Activated CD4-positive, alpha-beta memory T cell treated with anti-CD3 and anti-CD28 coated beads, Interleukin-2, amount 10 ng/mL, durations not matched to agents 7 days and 5 days (primary cell): ENCODE data around the gene LRRC63. TPM values are rescaled to one million over a fixed set of nuclear protein-coding genes. Genes with fewer than 3 reads are reported as not detected.
"Not testable (repeated sequence)": the region's sequence is repeated elsewhere in the genome, so short reads cannot be mapped to it uniquely, and the experiment has no call there.

Experiments used
- CTCF ChIA-PET: fragments of 350-600 bp; sonication (Branson Sonifier 250); formaldehyde crosslinking; loops from one replicate; lab custom pipeline; 2021; ENCODE audit warnings: antibody characterized with exemption, inconsistent platforms; lab: Charles Lee
- POLR2A ChIA-PET: fragments of 350-600 bp; sonication (Branson Sonifier 250); formaldehyde crosslinking; loops from one replicate; lab custom pipeline; 2021; ENCODE audit warnings: antibody characterized with exemption; lab: Charles Lee
- DNase-seq: peaks from one replicate; pipeline ENCODE4 v3.0.0-alpha.2; 2020
- H3K27ac Mint-ChIP-seq: one replicate; pipeline ENCODE4 v1.8.0; 2021; ENCODE audit warnings: mild to moderate bottlenecking, mixed read lengths
- H3K27me3 Mint-ChIP-seq: one replicate; pipeline ENCODE4 v1.8.0; 2021; ENCODE audit warnings: mixed read lengths
- H3K36me3 Mint-ChIP-seq: one replicate; pipeline ENCODE4 v1.8.0; 2021; ENCODE audit warnings: low read depth, mixed read lengths
- H3K4me1 Mint-ChIP-seq: one replicate; pipeline ENCODE4 v1.8.0; 2021; ENCODE audit warnings: mixed read lengths
- H3K4me3 Mint-ChIP-seq: one replicate; pipeline ENCODE4 v1.8.0; 2021; ENCODE audit warnings: mild to moderate bottlenecking, mixed read lengths
- H3K9me3 Mint-ChIP-seq: one replicate; pipeline ENCODE4 v1.8.0; 2021; ENCODE audit warnings: mixed read lengths
- total RNA-seq, 2 experiments: library from RNA; stranded (reverse); gene quantifications; one replicate each; pipeline ENCODE4 v1.2.3, GENCODE V29; 2021

Gene LRRC63
- total RNA-seq, 2 experiments from 2014 or later, result 0.83 to 1.1 TPM

DNA sequence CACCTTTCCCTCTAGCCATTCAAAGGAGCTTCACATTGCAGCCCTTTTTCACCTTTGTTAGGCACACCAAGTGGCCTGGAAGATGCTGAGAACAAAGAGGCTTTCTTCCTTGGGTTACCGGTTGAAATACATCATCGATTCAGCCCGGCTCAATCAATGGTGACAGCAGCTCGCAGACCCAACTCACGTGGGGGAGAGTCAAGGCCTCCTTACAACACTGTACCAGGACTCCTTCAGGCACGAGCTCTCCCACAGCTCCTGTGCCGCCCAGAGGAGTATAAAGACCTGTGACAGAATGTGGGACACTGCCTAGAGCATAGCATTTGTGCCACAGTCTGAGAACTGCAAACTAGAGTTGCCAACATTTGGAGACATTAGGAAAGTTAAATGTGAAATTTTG lies 3.9 kb upstream of the LRRC63 start:
- Mint-ChIP-seq H3K27ac (no peak overlapping the region), H3K27me3 (no peaks in the 10 kb centered on the region), H3K4me3 (no peak overlapping the region), H3K4me1 (peaks cover 42% of the 10 kb centered on the region), H3K36me3 (peaks cover 7% of the 10 kb centered on the region), H3K9me3 (no peaks in the 10 kb centered on the region)
- ChIA-PET CTCF (no interaction called here), POLR2A (interaction anchor here (1.3 kb wide), 1 partner anchor 26 kb away, joined by 7 read pairs; the partner anchor contains the start of gene LCP1)
- no peak for DNase-seq

DNA sequence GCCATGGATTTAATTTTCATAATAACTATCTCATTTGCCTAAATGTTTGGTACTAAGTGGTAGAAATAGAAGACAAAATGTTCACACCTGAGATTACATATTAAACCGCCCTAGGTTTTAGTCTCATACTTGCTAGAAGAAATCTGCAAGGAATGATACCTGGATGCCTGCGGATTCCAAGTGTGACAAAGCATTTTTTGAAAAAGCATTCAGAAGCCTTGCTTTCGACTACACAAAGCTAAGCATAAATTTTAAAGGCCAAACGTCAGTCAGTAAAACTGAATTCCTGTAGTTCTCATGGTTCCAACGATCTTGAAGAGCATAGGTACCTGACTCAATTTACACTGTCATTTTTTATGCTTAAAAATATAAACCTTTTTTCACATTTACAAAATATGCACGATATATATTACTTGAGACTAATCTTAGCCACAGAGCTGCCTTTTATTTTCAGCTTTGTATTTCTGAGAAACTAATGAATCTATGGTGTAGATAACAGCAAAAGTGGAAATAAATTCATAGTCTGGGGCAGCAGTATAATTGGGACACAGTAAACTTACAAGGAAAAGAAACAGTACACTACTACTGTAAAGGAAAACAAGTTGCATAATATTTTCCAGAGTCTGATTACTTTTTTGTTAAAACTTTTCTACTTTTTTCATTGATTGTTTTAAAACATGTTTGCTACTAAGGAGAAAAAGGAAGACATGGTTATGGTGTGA lies 1.2 kb upstream of the LRRC63 start:
- Mint-ChIP-seq H3K9me3 (peaks cover 2% of the 10 kb centered on the region), H3K4me1 (peaks cover 39% of the 10 kb centered on the region), H3K4me3 (peak overlapping the region; percentile 93), H3K27me3 (no peaks in the 10 kb centered on the region), H3K27ac (peak overlapping the region; percentile 87), H3K36me3 (peaks cover 9% of the 10 kb centered on the region)
- ChIA-PET POLR2A (interaction anchor here (0.7 to 2.3 kb wide), 15 partner anchors 8 to 158 kb away, joined by 3 to 23 read pairs (median 6); partner anchors contain the start of genes LCP1 and ZC3H13), CTCF (interaction anchor here (0.6 to 2.0 kb wide), 11 partner anchors 8 to 846 kb away, joined by 3 to 8 read pairs (median 5); no protein-coding TSS in a partner anchor)
- DNase-seq, result no peak

DNA sequence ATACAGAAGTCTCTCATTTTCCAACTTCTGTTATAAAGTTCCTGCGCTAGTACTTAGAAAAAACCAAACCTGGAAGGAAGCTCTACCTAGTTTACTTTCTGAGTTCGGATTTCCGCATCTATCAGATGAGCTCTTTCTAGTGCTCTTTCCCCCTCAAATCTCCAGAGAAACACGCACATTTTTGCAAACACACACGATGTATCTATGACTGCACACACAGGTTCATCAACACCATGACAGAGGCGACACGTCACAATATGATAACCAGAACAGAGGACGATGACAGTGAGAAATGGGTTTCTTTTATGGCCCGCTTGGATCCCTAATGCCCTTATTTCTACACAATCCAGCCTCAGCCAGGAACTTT lies 629 bp upstream of the LRRC63 start:
- H3K27ac Mint-ChIP-seq, result peak overlapping the region; percentile 87
- POLR2A ChIA-PET, result interaction anchor here (0.7 to 2.3 kb wide), 14 partner anchors 9 to 159 kb away, joined by 3 to 23 read pairs (median 6); partner anchors contain the start of genes LCP1 and ZC3H13
- H3K4me1 Mint-ChIP-seq, result peaks cover 33% of the 10 kb centered on the region
- CTCF ChIA-PET, result interaction anchor here (0.6 to 2.0 kb wide), 11 partner anchors 8 to 846 kb away, joined by 3 to 8 read pairs (median 5); no protein-coding TSS in a partner anchor
- peaks cover 9% of the 10 kb centered on the region for H3K36me3 Mint-ChIP-seq
- H3K9me3 Mint-ChIP-seq, result peaks cover 3% of the 10 kb centered on the region
- peak; percentile 44 for DNase-seq
- peak overlapping the region; percentile 93 for H3K4me3 Mint-ChIP-seq
- H3K27me3 Mint-ChIP-seq, result no peaks in the 10 kb centered on the region

DNA sequence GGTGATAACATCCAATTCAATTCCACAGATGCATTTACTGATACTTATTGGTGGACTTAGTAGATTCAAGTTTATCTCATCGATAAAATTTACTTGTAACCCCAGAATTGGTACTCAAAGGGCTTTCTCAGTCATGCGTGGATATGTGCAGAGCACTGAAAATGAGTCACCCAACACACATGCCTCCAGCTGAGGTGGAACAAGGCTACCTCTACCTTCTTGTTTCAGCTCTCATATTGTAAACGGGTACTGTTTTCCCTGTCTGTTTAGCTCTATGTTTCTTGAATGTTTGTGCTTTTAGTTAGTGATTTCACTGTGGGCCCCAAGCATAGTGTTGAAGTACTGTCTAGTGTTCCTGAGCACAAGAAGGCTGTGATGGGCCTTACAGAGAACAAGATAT lies 1.5 kb downstream of the LRRC63 start:
- Mint-ChIP-seq H3K27me3 (peaks cover 8% of the 10 kb centered on the region), H3K36me3 (peaks cover 21% of the 10 kb centered on the region), H3K9me3 (peaks cover 10% of the 10 kb centered on the region), H3K27ac (no peak overlapping the region), H3K4me1 (peaks cover 33% of the 10 kb centered on the region), H3K4me3 (no peak overlapping the region)
- ChIA-PET POLR2A (interaction anchor here (1.0 to 1.3 kb wide), 3 partner anchors 11 to 13 kb away, joined by 3 read pairs; no protein-coding TSS in a partner anchor), CTCF (no interaction called here)
- no peak for DNase-seq

DNA sequence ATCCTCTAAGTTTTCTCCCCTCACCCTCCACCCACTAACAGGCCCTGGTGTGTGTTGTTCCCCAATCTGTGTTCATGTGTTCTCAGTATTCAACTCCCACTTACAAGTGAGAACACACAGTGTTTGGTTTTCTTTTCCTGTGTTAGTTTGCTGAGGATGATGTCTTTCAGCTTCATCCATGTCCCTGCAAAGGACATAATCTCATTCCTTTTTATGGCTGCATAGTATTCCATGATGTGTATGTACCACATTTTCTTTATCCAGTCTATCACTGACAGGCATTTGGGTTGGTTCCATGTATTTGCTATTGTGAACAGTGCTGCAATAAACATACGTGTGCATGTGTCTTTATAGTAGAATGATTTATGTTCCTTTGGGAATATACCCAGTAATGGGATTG lies 3.0 kb downstream of the LRRC63 start:
- POLR2A ChIA-PET, DNase-seq, CTCF ChIA-PET, H3K27ac Mint-ChIP-seq, H3K4me3 Mint-ChIP-seq: not testable (repeated sequence)
- H3K27me3 Mint-ChIP-seq, result peaks cover 16% of the 10 kb centered on the region
- H3K4me1 Mint-ChIP-seq, result peaks cover 35% of the 10 kb centered on the region
- H3K36me3 Mint-ChIP-seq, result peaks cover 25% of the 10 kb centered on the region
- H3K9me3 Mint-ChIP-seq, result peaks cover 14% of the 10 kb centered on the region

DNA sequence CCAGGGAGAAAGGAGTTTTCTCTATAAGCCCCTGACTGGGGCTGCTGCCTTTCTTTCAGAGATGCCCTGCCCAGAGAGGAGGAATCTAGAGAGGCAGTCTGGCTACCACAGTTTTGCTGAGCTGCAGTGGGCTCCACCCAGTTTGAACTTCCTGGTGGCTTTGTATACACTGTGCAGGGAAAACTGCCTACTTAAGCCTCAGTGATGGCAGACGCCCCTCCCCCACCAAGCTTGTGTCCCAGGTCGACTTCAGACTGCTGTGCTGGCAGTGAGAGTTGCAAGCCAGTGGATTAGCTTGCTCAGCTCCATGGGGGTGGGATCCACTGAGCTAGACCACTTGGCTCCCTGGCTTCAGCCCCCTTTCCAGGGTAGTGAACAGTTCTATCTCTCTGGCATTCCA lies 8.5 kb downstream of the LRRC63 start:
- H3K27ac Mint-ChIP-seq, H3K4me3 Mint-ChIP-seq: not testable (repeated sequence)
- Mint-ChIP-seq H3K27me3 (peaks cover 16% of the 10 kb centered on the region), H3K9me3 (peaks cover 19% of the 10 kb centered on the region), H3K4me1 (peaks cover 14% of the 10 kb centered on the region), H3K36me3 (peaks cover 17% of the 10 kb centered on the region)
- ChIA-PET POLR2A (interaction anchor here (0.9 to 1.1 kb wide), 3 partner anchors 38 to 168 kb away, joined by 3 to 6 read pairs (median 3); partner anchors contain the start of gene LCP1), CTCF (interaction anchor here (2.3 kb wide), 1 partner anchor 10 kb away, joined by 8 read pairs; no protein-coding TSS in a partner anchor)
- DNase-seq, result peak; percentile 36

DNA sequence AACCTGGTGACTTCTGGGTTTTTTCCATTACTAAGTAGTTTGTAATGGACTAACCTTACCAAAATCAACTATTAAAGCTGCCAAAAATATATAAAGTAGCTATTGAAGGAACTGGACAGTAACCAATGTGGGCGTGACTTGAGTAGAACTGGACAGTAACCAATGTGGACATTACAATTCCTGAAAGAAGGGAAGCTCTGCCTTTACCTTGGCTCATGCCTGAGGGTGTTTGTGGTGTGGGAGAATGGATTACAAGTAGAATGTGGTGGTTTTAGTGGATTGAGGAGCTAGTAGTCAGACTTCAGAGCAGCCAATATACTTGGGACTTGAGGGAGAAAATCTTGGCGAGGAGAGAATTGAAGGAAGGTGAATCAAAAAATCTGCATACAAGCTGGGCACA lies 17.5 kb downstream of the LRRC63 start:
- no peak for DNase-seq
- Mint-ChIP-seq H3K36me3 (peaks cover 9% of the 10 kb centered on the region), H3K27me3 (no peaks in the 10 kb centered on the region), H3K9me3 (peaks cover 12% of the 10 kb centered on the region), H3K4me1 (no peaks in the 10 kb centered on the region), H3K27ac (no peak overlapping the region), H3K4me3 (no peak overlapping the region)
- CTCF ChIA-PET, result interaction anchor here (0.7 kb wide), 1 partner anchor 92 kb away, joined by 3 read pairs; no protein-coding TSS in a partner anchor
- POLR2A ChIA-PET, result interaction anchor here (0.6 kb wide), 1 partner anchor 72 kb away, joined by 3 read pairs; no protein-coding TSS in a partner anchor

DNA sequence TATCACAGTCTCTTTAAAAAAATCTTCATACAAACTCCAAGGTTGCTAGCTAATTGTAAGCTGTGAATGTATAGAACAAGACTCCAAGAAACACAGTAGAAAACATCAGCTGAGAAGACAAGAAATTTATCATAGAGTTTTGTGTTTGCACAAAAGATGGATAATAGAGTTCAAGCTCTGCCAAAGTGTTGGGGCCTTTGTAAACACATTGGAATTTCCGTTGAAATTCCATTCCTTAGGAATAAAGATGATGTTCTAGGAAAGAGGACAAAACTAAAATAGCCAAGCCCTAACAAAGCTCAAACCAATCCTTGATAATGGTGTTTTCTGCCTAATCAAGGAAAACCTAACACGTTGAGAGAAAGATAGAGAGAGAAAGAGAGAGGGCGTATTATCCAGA lies 20.6 kb downstream of the LRRC63 start:
- ChIA-PET POLR2A (no interaction called here), CTCF (no interaction called here)
- H3K27me3 Mint-ChIP-seq, result peaks cover 1% of the 10 kb centered on the region
- no peak overlapping the region for H3K27ac Mint-ChIP-seq
- no peaks in the 10 kb centered on the region for H3K4me1 Mint-ChIP-seq
- no peak overlapping the region for H3K4me3 Mint-ChIP-seq
- H3K9me3 Mint-ChIP-seq, result peaks cover 28% of the 10 kb centered on the region
- H3K36me3 Mint-ChIP-seq, result peaks cover 30% of the 10 kb centered on the region
- no peak for DNase-seq

DNA sequence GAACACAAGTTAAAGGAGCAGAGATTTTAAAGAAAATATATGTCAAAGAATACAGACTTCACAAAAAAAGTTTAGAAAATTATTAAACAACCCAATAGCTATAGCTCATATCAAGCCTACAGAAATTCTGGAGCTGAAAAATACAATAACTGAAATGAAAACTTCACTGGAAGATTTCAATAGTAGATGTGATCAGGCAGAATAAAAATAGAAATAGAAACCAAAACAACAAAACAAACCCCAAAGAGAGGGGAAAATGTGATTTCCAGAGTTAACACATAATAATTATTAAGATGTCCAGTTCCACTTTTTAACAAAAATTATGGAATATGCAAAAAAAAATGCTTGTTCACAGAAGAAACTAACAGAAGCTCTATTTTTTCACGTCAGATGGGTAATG lies 23.6 kb downstream of the LRRC63 start:
- Mint-ChIP-seq H3K27me3 (peaks cover 11% of the 10 kb centered on the region), H3K4me1 (no peaks in the 10 kb centered on the region), H3K27ac (no peak overlapping the region), H3K9me3 (peaks cover 34% of the 10 kb centered on the region), H3K36me3 (peaks cover 31% of the 10 kb centered on the region), H3K4me3 (no peak overlapping the region)
- no peak for DNase-seq
- CTCF ChIA-PET, result no interaction called here
- POLR2A ChIA-PET, result no interaction called here

DNA sequence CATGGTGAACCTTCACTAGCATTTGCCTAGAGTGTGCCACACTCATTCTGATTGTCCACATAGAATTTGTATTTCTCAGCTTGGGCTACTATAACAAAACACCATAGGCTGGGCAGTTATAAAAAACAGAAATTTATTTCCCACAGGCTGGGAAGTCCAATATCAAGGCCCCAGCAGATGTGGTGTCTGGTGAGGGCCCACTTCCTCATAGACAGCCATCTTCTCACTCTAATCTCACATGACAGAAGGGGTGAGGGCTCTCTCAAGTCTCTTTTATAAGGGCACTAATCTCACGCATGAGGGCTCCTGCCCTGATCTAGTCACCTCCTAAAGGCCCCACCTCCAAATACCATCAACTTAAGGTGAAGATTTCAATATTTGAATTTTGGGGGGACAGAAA lies 53.6 kb downstream of the LRRC63 start:
- CTCF ChIA-PET, result no interaction called here
- Mint-ChIP-seq H3K27me3 (peaks cover 19% of the 10 kb centered on the region), H3K36me3 (no peaks in the 10 kb centered on the region), H3K4me3 (no peak overlapping the region), H3K9me3 (no peaks in the 10 kb centered on the region), H3K4me1 (no peaks in the 10 kb centered on the region), H3K27ac (no peak overlapping the region)
- POLR2A ChIA-PET, result no interaction called here
- no peak for DNase-seq

DNA sequence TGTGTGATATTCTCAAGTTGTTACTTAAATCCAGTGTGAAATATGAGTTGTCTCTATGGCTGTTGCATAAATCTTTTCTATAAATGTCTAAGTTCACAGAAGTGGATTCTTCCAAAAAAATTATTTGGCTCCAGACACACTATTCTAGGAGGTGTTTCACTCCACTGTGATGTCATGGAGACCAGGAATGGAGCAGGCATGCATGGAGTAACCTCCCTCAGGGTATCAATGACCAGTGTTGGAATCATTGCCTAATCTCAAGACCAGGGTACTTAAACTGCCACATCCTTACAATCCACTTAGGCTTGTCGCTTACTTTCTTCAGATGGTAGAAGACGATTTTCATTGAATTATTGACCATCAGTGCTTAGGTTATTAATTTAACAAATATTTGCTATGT lies 55.4 kb downstream of the LRRC63 start:
- H3K4me3 Mint-ChIP-seq, result no peak overlapping the region
- DNase-seq, result no peak
- H3K36me3 Mint-ChIP-seq, result no peaks in the 10 kb centered on the region
- H3K9me3 Mint-ChIP-seq, result no peaks in the 10 kb centered on the region
- peaks cover 10% of the 10 kb centered on the region for H3K27me3 Mint-ChIP-seq
- POLR2A ChIA-PET, result no interaction called here
- no peak overlapping the region for H3K27ac Mint-ChIP-seq
- H3K4me1 Mint-ChIP-seq, result no peaks in the 10 kb centered on the region
- CTCF ChIA-PET, result no interaction called here

DNA sequence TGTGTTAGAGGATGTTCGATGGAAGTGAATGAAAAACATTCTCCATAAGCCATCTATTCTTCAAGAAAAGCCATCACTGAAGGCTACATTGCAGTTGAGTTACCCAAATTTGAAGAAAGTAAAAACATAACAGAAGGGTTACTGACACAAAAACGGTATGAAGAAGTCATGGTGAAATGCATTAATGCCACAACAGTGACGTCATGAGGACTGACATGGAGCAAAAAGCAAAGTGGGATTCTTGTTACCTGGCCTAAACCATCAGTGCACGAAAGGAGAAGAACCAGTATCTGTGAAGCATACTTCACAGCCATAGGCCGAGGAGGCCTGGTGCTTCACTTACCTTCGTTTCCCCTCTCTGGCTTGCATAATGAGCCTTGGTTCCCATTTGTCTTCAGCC lies 58.7 kb downstream of the LRRC63 start:
- Mint-ChIP-seq H3K36me3 (no peaks in the 10 kb centered on the region), H3K4me1 (no peaks in the 10 kb centered on the region), H3K9me3 (no peaks in the 10 kb centered on the region), H3K27ac (no peak overlapping the region), H3K27me3 (peaks cover 14% of the 10 kb centered on the region), H3K4me3 (no peak overlapping the region)
- ChIA-PET CTCF (no interaction called here), POLR2A (no interaction called here)
- no peak for DNase-seq

DNA sequence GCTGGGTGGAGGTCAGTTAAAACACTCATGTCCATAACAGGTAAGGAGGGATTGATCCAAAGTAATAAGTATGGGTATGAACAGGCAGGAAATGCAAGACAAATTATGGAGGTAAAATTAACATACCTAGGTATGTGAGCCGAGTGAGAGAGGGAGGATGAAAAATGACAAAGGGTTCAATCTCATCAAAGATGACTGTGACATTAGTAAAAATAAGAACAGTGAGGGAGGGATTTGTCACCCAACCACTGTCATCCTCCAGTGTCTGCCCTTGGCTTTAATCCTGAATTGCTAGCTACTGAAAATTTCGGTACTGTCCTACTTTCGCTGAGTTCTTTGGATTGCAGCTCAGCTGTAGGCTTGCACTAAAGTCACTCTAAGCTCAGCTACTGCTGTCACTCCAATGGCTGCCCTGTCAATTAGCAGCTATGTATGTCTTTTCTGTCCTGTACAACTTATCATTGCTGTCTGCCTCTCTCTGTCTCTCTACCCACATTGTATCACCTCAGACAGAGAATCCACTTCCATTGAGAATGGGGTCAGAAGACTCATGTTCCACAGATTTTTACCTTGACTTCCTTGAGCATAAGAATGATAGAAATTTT lies 62.5 kb downstream of the LRRC63 start:
- CTCF ChIA-PET, result interaction anchor here (0.6 to 1.0 kb wide), 4 partner anchors 15 to 106 kb away, joined by 3 to 4 read pairs (median 3); no protein-coding TSS in a partner anchor
- no peak overlapping the region for H3K27ac Mint-ChIP-seq
- H3K4me1 Mint-ChIP-seq, result no peaks in the 10 kb centered on the region
- no peaks in the 10 kb centered on the region for H3K36me3 Mint-ChIP-seq
- H3K4me3 Mint-ChIP-seq, result no peak overlapping the region
- peaks cover 7% of the 10 kb centered on the region for H3K27me3 Mint-ChIP-seq
- DNase-seq, result no peak
- POLR2A ChIA-PET, result no interaction called here
- H3K9me3 Mint-ChIP-seq, result no peaks in the 10 kb centered on the region
